ENCODE measurements around the gene PIGW. TPM values are rescaled to one million over a fixed set of nuclear protein-coding genes. Genes with fewer than 3 reads are reported as not detected.

PIGW gene
- polyA plus RNA-seq, 1 donor from 2014 or later = 5.4 TPM

DNA sequence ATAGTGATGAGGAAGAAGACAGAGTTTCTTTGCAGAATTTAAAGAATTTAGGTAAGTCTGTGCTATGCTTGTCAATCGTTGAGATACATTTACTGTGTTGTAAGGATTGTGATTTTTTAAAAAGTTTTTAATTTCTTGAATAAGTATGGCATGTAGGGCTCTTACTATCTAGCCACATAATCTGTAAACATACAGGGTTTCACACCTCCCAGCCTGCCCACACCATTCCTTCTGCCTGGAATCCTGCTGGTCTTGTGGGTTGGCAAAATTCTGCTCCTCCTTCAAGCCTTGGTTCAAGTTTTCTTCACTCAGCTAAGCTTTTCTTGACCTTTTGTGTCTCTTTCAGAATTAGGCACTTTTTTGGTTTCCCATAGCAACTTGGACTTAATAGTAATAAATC is 40.8 kb upstream of the PIGW start:
- Histone ChIP-seq H3K27ac (ENCODE audit: low read length) (no peak overlapping the region), H3K4me3 (ENCODE audit: low read length) (no peak overlapping the region), H3F3A (ENCODE audit: insufficient read depth, low read length, poor library complexity, severe bottlenecking) (no peaks in the 10 kb centered on the region), H2AFZ (ENCODE audit: low read depth, low read length) (no peak overlapping the region), H3K79me2 (replicated peaks; ENCODE audit: insufficient read depth, low read length) (peaks cover 28% of the 10 kb centered on the region), H3K27me3 (ENCODE audit: insufficient read depth, low read depth, low read length) (no peaks in the 10 kb centered on the region), H4K20me1 (ENCODE audit: insufficient read depth) (no peaks in the 10 kb centered on the region), H3K36me3 (ENCODE audit: insufficient read depth, low read length) (peaks cover 5% of the 10 kb centered on the region), H3K9me3 (ENCODE audit: low read length) (no peaks in the 10 kb centered on the region), H3K9me2 (ENCODE audit: insufficient read depth, low read length) (no peaks in the 10 kb centered on the region), H3K9ac (ENCODE audit: low read length) (no peak overlapping the region), H3K4me2 (ENCODE audit: low read length) (no peak overlapping the region)
- TF ChIP-seq RAD21 (conservative IDR thresholded peaks at IDR 0.05) (no peak), TAF1 (IDR thresholded peaks at IDR 0.05; ENCODE audit: low read depth) (no peak), POLR2AphosphoS5 (IDR thresholded peaks at IDR 0.05) (no peak), EZH2 (IDR thresholded peaks at IDR 0.05; ENCODE audit: borderline replicate concordance, insufficient read depth, low read length, poor library complexity, severe bottlenecking) (no peak), EP300 (conservative IDR thresholded peaks at IDR 0.05; ENCODE audit: poor library complexity, severe bottlenecking) (no peak), SMC3 (conservative IDR thresholded peaks at IDR 0.05; ENCODE audit: poor library complexity) (no peak), MXI1 (conservative IDR thresholded peaks at IDR 0.05; ENCODE audit: poor library complexity, severe bottlenecking) (no peak)
- TF ChIP-seq, protein P1, sequence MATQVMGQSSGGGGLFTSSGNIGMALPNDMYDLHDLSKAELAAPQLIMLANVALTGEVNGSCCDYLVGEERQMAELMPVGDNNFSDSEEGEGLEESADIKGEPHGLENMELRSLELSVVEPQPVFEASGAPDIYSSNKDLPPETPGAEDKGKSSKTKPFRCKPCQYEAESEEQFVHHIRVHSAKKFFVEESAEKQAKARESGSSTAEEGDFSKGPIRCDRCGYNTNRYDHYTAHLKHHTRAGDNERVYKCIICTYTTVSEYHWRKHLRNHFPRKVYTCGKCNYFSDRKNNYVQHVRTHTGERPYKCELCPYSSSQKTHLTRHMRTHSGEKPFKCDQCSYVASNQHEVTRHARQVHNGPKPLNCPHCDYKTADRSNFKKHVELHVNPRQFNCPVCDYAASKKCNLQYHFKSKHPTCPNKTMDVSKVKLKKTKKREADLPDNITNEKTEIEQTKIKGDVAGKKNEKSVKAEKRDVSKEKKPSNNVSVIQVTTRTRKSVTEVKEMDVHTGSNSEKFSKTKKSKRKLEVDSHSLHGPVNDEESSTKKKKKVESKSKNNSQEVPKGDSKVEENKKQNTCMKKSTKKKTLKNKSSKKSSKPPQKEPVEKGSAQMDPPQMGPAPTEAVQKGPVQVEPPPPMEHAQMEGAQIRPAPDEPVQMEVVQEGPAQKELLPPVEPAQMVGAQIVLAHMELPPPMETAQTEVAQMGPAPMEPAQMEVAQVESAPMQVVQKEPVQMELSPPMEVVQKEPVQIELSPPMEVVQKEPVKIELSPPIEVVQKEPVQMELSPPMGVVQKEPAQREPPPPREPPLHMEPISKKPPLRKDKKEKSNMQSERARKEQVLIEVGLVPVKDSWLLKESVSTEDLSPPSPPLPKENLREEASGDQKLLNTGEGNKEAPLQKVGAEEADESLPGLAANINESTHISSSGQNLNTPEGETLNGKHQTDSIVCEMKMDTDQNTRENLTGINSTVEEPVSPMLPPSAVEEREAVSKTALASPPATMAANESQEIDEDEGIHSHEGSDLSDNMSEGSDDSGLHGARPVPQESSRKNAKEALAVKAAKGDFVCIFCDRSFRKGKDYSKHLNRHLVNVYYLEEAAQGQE (IDR thresholded peaks at IDR 0.05; ENCODE audit: borderline replicate concordance) = no peak
- TF ChIP-seq, protein P2, sequence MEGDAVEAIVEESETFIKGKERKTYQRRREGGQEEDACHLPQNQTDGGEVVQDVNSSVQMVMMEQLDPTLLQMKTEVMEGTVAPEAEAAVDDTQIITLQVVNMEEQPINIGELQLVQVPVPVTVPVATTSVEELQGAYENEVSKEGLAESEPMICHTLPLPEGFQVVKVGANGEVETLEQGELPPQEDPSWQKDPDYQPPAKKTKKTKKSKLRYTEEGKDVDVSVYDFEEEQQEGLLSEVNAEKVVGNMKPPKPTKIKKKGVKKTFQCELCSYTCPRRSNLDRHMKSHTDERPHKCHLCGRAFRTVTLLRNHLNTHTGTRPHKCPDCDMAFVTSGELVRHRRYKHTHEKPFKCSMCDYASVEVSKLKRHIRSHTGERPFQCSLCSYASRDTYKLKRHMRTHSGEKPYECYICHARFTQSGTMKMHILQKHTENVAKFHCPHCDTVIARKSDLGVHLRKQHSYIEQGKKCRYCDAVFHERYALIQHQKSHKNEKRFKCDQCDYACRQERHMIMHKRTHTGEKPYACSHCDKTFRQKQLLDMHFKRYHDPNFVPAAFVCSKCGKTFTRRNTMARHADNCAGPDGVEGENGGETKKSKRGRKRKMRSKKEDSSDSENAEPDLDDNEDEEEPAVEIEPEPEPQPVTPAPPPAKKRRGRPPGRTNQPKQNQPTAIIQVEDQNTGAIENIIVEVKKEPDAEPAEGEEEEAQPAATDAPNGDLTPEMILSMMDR (IDR thresholded peaks at IDR 0.05; ENCODE audit: poor library complexity, severe bottlenecking) = no peak

DNA sequence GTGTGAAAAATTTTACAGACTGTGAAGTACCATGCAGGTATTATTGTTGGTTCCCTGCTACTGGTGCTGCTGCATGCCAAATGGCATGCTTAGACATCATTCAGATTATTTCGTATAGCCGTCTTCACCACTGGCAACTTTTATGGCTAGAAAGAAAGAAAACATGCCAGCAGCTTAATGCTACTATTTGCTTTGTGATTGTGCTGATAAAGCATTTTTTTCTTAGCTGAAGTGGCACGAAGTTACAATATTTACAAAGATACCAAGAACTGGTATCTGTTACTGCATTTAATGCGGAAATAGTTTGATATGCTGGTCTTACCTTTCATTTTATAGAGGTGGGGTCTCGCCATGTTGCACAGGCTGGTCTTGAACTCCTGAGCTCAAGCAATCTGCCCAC is 40.1 kb upstream of the PIGW start:
- Histone ChIP-seq H3K27ac (ENCODE audit: low read length) (no peak overlapping the region), H3K4me2 (ENCODE audit: low read length) (no peak overlapping the region), H3K27me3 (ENCODE audit: insufficient read depth, low read depth, low read length) (no peaks in the 10 kb centered on the region), H3F3A (ENCODE audit: insufficient read depth, low read length, poor library complexity, severe bottlenecking) (no peaks in the 10 kb centered on the region), H4K20me1 (ENCODE audit: insufficient read depth) (no peaks in the 10 kb centered on the region), H3K9me2 (ENCODE audit: insufficient read depth, low read length) (no peaks in the 10 kb centered on the region), H3K9me3 (ENCODE audit: low read length) (no peaks in the 10 kb centered on the region), H2AFZ (ENCODE audit: low read depth, low read length) (no peak overlapping the region), H3K79me2 (replicated peaks; ENCODE audit: insufficient read depth, low read length) (peaks cover 22% of the 10 kb centered on the region), H3K9ac (ENCODE audit: low read length) (no peak overlapping the region), H3K36me3 (ENCODE audit: insufficient read depth, low read length) (peaks cover 7% of the 10 kb centered on the region), H3K4me3 (ENCODE audit: low read length) (no peak overlapping the region)
- TF ChIP-seq RAD21 (conservative IDR thresholded peaks at IDR 0.05) (no peak), TAF1 (IDR thresholded peaks at IDR 0.05; ENCODE audit: low read depth) (no peak), SMC3 (conservative IDR thresholded peaks at IDR 0.05; ENCODE audit: poor library complexity) (no peak), EP300 (conservative IDR thresholded peaks at IDR 0.05; ENCODE audit: poor library complexity, severe bottlenecking) (no peak), MXI1 (conservative IDR thresholded peaks at IDR 0.05; ENCODE audit: poor library complexity, severe bottlenecking) (no peak), EZH2 (IDR thresholded peaks at IDR 0.05; ENCODE audit: borderline replicate concordance, insufficient read depth, low read length, poor library complexity, severe bottlenecking) (no peak), POLR2AphosphoS5 (IDR thresholded peaks at IDR 0.05) (no peak)
- TF ChIP-seq, protein P1 (IDR thresholded peaks at IDR 0.05; ENCODE audit: borderline replicate concordance) = no peak
- TF ChIP-seq, protein P2 (IDR thresholded peaks at IDR 0.05; ENCODE audit: poor library complexity, severe bottlenecking) = no peak
